ENCODE results near the gene NF1. TPM values are rescaled to one million over a fixed set of nuclear protein-coding genes. Genes with fewer than 3 reads are reported as not detected.
A peak's percentile ranks its signal among the peaks of the same experiment; 100 is the strongest.

Gene NF1
- total RNA-seq, 4 donors from 2014 or later: 23.6 to 47.3 (median 32.0) TPM

GRCh38 chr17:31371511-31372097 is 276.8 kb downstream of the NF1 start:
- H3K36me3 ChIP-seq: peaks cover 0 to 15% of the 10 kb centered on the region in 2 donors
- in situ Hi-C loops (cut with MboI; ENCODE audit: low sequenced_read_pairs in 4 of 4): no loop called here
- H3K9me3 ChIP-seq: no peaks in the 10 kb centered on the region
- no peak overlapping the region for H3K27ac ChIP-seq
- H3K4me3 ChIP-seq: no peak overlapping the region
- no peak for ATAC-seq
- no peak for DNase-seq
- TF ChIP-seq CTCF (IDR thresholded peaks at IDR 0.05 in 4 of 5, conservative IDR thresholded peaks at IDR 0.05 in 1 of 5): no peak
- no peak for TF ChIP-seq POLR2A (IDR thresholded peaks at IDR 0.05)
- H3K4me1 ChIP-seq: no peaks in the 10 kb centered on the region
- no peaks in the 10 kb centered on the region for H3K27me3 ChIP-seq
- intact Hi-C loops (cut with DNase I; ENCODE audit: low total_unique reads): no loop called here

GRCh38 chr17:31373150-31374093 is 278.6 kb downstream of the NF1 start:
- no peak for DNase-seq
- peak in 3 of 5 experiments; percentile 7 to 27 (median 14) for TF ChIP-seq CTCF (IDR thresholded peaks at IDR 0.05 in 4 of 5, conservative IDR thresholded peaks at IDR 0.05 in 1 of 5)
- TF ChIP-seq POLR2A (IDR thresholded peaks at IDR 0.05): no peak
- in situ Hi-C loops (cut with MboI; ENCODE audit: low sequenced_read_pairs in 4 of 4) (no loop called here), intact Hi-C loops (cut with DNase I; ENCODE audit: low total_unique reads) (no loop called here)
- no peak overlapping the region for H3K4me3 ChIP-seq
- H3K9me3 ChIP-seq: no peaks in the 10 kb centered on the region
- ATAC-seq: no peak
- H3K27ac ChIP-seq: no peak overlapping the region
- peaks cover 0 to 15% of the 10 kb centered on the region in 2 donors for H3K36me3 ChIP-seq
- H3K27me3 ChIP-seq: no peaks in the 10 kb centered on the region
- H3K4me1 ChIP-seq: no peaks in the 10 kb centered on the region

- in situ Hi-C loops (cut with MboI; ENCODE audit: low sequenced_read_pairs in 4 of 4) (no loop called here), intact Hi-C loops (cut with DNase I; ENCODE audit: low total_unique reads) (no loop called here)
- Histone ChIP-seq H3K4me3 (no peak overlapping the region), H3K36me3 (peaks cover 0 to 15% of the 10 kb centered on the region in 2 donors), H3K27me3 (no peaks in the 10 kb centered on the region), H3K4me1 (no peaks in the 10 kb centered on the region), H3K9me3 (no peaks in the 10 kb centered on the region), H3K27ac (no peak overlapping the region)
- DNase-seq: no peak
- no peak for ATAC-seq
- TF ChIP-seq POLR2A (IDR thresholded peaks at IDR 0.05) (no peak), CTCF (IDR thresholded peaks at IDR 0.05 in 4 of 5, conservative IDR thresholded peaks at IDR 0.05 in 1 of 5) (no peak)
These were observed 279.3 kb downstream of the NF1 start for GRCh38 chr17:31374094-31374447.

GRCh38 chr17:31374503-31374902 is 279.7 kb downstream of the NF1 start:
- no peak for DNase-seq
- no peaks in the 10 kb centered on the region for H3K9me3 ChIP-seq
- TF ChIP-seq POLR2A (IDR thresholded peaks at IDR 0.05) (no peak), CTCF (IDR thresholded peaks at IDR 0.05 in 4 of 5, conservative IDR thresholded peaks at IDR 0.05 in 1 of 5) (no peak)
- H3K36me3 ChIP-seq: peaks cover 0 to 15% of the 10 kb centered on the region in 2 donors
- no peak overlapping the region for H3K4me3 ChIP-seq
- in situ Hi-C loops (cut with MboI; ENCODE audit: low sequenced_read_pairs in 4 of 4): no loop called here
- intact Hi-C loops (cut with DNase I; ENCODE audit: low total_unique reads): no loop called here
- no peaks in the 10 kb centered on the region for H3K27me3 ChIP-seq
- ATAC-seq: no peak
- no peaks in the 10 kb centered on the region for H3K4me1 ChIP-seq
- H3K27ac ChIP-seq: no peak overlapping the region
